GM18505 (cell line): Measurements from ENCODE around the gene TRAF4.
"Not testable (repeated sequence)": the region's sequence is repeated elsewhere in the genome, so short reads cannot be mapped to it uniquely, and the experiment has no call there.

ENCODE experiments used
- ATAC-seq: cut with Tn5 transposase; IDR thresholded peaks from one replicate; pipeline ENCODE4 v1.9.1; 2021; ENCODE audit not compliant: unreplicated experiment
- POLR2A ChIP-seq: IDR thresholded peaks from 4 replicates; pipeline ENCODE4 v1.6.1; 2011; ENCODE audit warnings: borderline replicate concordance; ENCODE audit not compliant: insufficient read depth, insufficient read length; ENCODE audit errors: extremely low read depth

Gene TRAF4

DNA sequence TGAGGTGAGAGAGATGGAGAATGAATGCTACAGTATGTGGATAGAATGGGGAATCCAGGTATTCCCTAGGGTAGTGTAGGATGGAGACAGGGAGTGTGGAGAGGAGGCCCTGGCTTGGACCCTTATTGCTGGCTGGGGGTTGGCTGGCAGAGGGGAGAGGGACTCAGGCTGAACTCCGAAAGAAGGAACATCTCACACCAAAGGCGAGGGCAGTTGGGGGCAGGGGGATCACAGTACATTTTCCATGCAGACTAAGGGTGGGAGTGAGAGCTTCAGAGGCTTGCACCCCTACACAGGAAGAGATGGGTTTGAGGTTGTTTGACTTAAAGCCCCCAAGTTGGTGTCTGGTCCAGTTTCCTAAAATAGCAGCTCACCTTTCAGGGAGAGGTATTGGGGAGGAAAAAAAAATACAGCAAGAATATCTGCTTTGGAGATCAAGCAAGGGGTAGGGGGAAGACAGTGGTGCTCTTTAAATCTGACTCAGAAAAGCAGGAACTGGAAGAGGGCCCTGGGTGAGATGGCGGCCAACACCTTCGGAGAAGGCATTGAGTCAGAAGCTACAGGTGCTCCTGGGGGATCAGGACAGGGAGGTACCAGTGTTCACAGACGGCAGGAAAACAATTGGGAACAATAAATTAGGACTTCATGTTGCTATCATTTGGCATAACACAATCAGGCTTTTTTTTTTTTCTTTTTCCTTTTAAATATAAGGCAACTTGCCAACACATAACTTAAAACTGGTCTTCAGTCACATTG, 12.4 kb downstream of the TRAF4 start:
- no peak for ATAC-seq
- no peak for TF ChIP-seq POLR2A

DNA sequence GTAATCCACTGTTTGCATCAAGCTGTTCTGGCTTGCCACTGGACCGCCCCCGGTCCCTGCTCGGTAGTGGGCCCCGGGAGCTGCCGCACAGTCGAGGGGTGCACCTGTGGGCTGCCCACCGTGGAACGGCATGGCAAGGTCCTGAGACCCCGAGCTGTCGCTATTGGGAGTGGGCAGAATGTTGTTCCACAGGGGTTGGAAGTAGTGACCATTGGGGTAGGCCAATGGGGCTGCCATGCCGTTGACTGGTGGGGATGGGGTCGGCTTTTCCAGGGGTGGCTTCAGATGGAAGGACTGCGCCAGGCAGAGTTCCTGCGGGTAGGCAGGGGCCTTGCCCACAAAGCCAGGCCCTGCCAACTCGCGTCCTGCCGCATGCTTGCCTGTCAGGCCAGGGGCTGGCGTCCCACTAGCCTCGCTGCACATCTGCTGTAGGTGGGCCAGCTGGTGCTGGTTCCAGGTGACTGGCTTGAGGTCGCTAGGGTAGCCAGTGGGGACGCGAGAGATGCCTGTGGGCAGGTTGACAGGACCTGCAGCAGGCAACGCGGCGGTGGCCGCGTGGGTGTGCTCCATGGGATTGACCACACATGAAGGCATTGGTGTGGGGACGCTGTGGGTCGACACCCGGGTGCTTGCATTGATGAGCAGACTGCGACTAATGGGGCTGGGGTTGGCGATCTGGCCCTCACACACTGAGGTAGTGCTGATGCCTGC, 14.8 kb downstream of the TRAF4 start:
- TF ChIP-seq POLR2A = no peak
- no peak for ATAC-seq

DNA sequence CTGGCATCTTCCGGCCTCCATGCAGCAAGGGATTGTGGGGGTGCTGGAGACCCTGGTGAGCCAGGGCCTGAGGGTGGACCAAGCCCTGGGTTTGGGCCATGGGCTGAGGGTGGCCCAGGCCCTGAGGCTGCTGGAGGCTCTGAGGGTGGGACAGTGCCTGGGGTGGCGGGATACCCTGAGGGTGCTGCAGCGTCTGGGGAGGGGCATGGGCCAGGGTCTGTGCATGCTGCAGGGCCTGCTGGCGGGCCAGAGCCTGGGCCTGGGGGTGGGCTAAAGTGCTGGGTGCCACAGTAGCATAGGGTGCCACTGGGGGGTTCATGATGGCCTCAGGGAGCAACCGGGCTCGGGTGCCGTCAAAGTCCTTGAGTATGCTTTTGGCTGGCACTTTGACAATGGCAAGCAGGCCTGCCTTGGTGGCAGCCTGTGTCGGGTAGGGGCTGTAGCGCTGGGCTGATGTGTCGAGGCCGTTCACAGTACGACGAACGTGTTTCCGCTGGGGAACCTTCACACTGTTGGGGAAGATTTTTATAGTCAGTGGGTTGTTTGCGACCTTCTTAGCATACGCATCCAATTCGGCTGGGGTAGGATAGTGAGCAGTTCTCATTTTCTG, 15.6 kb downstream of the TRAF4 start:
- ATAC-seq = no peak
- TF ChIP-seq POLR2A = no peak

DNA sequence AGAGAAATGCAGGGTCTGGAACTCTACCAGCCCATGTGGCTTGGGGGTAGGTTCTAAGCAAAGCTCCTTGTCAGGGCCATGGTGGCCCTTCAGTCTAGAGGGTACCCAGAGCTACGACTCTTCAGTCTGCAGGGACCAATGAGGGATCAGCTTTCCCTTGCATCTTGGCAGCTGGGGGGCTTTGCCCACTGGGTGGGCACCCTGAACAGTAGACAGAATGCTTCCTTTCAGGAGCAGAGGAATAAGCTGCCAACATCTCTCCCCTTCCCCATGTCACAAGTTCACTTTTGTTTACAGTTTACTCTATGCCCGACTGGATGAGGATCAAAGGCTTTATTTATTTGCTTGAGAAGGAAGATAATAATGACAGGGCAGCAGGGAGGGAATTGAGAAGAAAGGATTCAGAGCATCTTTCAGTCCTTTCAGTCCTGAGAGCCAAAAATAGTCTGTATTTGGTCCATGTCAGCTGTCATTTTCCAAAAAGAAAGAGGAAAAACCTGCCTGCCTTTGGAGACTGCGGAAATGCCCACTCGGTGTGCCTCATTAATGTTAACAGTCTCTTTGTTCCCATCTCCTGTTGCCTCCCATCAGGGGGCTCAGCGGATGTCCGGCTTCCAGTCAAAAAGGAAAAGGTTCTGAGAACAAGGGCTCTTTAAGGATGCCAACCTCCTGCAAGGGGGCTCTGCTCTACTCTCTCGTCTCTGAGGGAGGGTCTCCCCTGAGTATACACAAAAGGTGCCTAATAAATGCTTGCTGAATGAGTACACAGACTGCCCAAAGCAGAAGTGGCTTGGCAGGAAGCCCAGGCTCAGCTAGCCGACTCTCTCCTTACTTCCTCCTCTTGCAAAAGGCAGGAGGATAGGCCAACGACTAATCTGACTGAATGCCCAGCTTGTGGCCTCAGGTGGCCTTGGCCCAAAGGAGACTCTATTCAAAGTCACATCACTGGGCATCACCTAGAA, 17.1 kb downstream of the TRAF4 start:
- no peak for TF ChIP-seq POLR2A
- ATAC-seq = no peak

DNA sequence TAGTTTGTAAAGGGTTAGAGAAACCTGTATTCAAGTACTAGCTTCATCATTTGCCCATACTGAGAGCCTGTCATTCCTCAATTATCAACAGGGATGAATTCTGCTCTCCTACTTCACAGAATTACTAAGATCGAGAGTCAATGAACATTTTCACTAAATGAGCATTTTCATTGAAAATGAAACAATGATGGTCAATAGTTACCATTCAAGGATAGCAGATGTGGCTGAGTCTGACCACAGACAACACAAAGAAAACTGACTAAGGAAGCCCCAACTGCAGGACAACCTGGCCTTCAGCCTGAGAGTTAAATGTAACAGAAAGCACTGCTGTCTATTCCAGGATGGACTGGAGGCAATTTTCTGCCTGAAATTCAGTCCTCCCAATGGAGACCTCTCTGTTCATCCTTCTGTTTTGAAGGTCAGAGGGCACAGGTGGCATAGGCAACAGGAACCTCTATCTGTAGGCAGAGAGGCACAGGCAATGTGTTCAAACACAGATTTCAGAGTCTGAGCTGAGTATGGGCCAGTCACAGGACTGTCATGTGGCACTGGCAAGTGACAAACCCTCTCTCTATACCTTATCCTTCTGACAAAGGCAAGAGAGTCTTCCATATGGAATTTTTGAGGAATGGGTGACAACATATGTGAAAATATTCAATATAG, 19.5 kb downstream of the TRAF4 start:
- no peak for ATAC-seq

DNA sequence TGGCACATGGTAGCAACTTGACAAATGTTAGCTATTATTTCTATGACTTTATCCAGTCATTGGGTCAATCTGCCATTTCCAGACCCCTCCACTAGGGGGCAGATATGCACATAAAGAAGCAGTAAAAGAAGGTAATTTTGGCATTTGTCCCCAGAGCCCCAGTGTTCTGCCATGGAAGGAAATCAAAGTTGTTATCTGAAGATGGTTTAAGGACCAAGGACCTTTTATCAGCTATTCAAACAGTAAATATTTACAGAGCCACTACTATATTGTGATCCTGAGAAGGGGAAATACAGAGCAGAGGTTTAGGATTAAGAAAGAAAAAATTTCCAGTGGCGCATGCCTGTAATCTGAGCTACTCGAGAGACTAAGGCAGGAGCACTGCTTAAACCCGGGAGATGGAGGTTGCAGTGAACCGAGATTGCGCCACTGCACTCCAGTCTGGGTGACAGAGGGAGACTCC, 20.0 kb downstream of the TRAF4 start:
- ATAC-seq = no peak

More for the DNA sequence above, 19.5 kb downstream of the TRAF4 start:
- TF ChIP-seq POLR2A = no peak

DNA sequence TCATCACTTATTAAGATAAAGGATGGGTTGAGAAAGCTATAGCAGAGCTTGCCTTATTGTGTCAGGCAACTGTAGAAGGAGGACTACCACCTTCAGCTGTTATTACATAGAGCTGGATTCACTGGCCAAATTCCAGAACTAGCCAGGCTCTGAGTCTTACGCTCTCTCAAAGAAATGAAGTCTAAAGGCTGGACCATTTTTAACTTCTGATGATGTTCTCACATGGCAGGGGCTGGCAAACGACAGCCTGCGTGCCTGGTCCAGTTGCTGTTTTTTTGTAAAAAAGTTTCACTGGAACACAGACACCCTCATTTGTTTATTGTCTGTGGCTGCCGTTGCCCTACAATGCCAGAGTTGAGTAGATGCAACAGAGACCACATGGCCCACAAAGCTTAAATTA, 21.2 kb downstream of the TRAF4 start:
- ATAC-seq = no peak

More for the DNA sequence above, 20.0 kb downstream of the TRAF4 start:
- no peak for TF ChIP-seq POLR2A

DNA sequence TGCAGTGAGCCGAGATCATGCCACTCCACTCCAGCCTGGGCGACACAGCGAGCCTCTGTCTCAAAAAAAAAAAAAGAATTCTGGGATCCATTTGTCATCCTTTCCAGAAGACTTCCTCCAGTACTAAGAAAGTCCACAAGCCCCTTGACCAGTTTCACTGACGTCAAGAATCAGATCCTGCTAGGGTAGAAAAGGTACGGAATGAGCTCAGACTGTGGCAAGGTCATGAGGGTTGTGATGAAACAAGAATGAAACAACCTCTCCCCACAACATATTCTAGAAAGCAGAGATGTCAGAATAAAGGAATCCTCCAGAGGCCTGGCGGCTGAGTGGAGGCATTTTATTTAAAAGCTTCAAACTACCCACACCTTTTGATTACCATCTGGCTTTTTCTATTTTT, 29.9 kb downstream of the TRAF4 start:
- no peak for TF ChIP-seq POLR2A
- ATAC-seq = no peak

More for the DNA sequence above, 21.2 kb downstream of the TRAF4 start:
- TF ChIP-seq POLR2A = no peak

DNA sequence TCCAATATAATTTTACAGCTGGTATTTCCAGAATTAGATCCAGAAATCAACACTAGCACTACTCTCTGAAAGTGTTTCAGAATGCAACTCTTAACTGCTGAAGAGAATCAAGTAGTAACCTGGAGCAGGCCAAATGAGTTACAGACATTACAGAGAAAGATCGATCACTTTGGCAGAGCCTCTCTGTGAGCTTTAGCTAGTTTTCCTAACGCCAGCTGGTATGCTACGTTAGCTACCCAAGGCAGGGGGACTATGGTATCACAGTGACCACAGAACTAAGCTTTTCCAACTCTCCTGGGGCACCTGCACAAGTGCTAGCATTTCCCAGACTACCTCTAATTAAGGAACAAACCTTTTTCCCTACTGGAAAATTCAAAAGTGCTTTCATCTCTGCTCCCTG, 30.4 kb downstream of the TRAF4 start:
- no peak for TF ChIP-seq POLR2A
- ATAC-seq = no peak

DNA sequence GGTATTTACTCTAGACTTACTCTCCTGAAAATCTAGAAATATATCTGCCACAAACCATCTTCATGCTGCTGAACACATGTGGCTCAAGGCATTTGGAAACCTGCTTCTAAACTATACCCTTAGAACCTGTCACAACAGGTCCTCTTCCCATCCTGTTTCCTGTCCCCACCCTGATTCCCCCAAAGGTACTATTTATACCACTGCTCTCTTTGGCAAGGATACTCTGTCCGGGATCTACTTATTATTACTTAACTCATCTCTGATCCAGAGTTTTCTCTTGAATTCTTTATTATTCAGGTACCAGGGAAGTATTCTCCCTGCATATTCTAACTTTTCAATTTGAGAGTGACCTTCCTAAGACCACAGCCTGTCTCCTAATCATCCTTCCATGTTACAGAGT, 33.4 kb downstream of the TRAF4 start:
- no peak for ATAC-seq
- no peak for TF ChIP-seq POLR2A

DNA sequence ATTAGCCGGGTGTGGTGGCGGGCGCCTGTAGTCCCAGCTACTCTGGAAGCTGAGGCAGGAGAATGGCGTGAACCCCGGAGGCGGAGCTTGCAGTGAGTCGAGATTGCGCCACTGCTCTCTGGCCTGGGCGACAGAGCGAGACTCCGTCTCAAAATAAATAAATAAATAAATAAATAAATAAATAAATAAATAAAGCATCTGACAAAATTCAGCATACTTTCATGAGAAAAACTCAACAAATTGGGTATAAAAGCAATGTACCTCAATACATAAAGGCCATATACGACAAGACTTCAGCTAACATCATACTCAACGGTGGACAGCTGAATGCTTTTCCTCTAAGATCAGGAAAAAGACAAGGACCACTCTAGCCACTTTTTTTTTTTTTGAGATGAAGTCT, 35.8 kb downstream of the TRAF4 start:
- ATAC-seq = not testable (repeated sequence)

DNA sequence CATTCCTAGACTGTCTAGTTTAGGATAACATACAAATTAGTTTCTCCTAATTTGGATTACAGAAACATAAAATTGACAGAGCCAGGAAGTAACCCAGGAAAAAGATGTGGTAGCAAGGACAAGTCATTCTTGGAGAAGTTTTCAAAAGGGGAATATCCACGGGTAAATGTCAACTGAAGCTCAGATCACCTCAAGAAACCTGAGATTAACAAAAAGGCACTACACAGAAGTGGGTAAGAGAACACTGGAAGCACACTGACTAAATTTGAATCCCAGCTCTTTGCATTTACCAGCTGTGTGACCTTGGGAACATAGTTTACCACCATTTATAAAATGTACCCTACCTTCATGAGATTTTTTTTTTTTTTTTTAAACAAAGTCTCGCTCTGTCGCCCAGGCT, 39.4 kb downstream of the TRAF4 start:
- ATAC-seq = no peak
- TF ChIP-seq POLR2A = no peak
